Measurements from ENCODE around the gene TDRD12.

- no peak for TF ChIP-seq POLR2AphosphoS5 (IDR thresholded peaks at IDR 0.05; ENCODE audit: insufficient read depth in 1 of 2, low read depth in 1 of 2)
- TF ChIP-seq CTCF (IDR thresholded peaks at IDR 0.05) = no peak
- TF ChIP-seq POLR2A (IDR thresholded peaks at IDR 0.05) = no peak
Observed at GRCh38 chr19:32718286-32718685, 1.3 kb upstream of the TDRD12 start.
